ENCODE measurements around the gene TTC39C.
A peak's percentile ranks its signal among the peaks of the same experiment; 100 is the strongest.

Gene TTC39C

GRCh38 chr18:24014062-24014985 lies at the start of gene TTC39C:
Gene TTC39C (plus strand): TSS chr18:24014754. CDS start chr18:24014872, 118 bp downstream.
- DNase-seq (ENCODE audit: low read depth), result peak; percentile 80

- no peak for DNase-seq (ENCODE audit: low read depth)
These were observed 47.6 kb upstream of the TTC39C start for GRCh38 chr18:23966909-23967308.

- no peak for DNase-seq (ENCODE audit: low read depth)
These were observed 47.0 kb upstream of the TTC39C start for GRCh38 chr18:23967321-23968089.

- DNase-seq (ENCODE audit: low read depth), result no peak
These were observed 45.6 kb upstream of the TTC39C start for GRCh38 chr18:23968638-23969604.

DNA sequence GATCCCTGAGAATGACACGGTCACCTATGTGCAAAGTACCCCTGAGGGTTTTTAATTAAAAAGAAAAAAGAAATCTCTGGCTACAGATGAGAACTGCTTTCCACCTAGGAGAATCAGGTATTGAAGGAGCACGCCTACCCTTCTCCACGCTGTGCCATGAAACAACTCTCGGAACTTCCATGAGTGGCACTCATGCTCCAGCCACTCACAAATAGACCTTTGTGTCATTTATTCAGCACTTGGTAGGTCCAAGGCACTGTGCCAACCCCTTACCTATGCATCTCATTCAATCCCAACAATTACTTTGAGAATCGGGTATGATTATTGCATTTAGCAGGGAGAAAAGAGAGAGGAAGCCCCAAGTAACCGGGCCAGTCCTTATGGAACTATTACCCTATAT lies 44.9 kb upstream of the TTC39C start:
- no peak for DNase-seq (ENCODE audit: low read depth)

GRCh38 chr18:23970161-23971096 lies 44.1 kb upstream of the TTC39C start:
- peak; percentile 68 for DNase-seq (ENCODE audit: low read depth)

DNA sequence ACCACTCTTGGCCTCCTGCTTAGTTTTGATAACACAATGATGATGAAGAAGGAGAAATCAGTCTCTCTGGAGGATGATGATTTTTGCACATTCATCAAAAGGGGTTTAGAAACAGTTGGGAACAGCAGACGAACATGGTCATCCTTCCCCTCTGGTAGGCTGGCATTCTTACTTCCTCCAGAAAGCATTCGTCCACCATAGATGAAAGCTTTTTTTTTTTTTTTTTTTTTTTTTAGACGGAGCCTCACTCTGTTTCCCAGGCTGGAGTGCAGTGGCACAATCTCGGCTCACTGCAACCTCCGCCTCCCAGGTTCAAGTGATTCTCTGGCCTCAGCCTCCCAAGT lies 43.5 kb upstream of the TTC39C start:
- no peak for DNase-seq (ENCODE audit: low read depth)

DNA sequence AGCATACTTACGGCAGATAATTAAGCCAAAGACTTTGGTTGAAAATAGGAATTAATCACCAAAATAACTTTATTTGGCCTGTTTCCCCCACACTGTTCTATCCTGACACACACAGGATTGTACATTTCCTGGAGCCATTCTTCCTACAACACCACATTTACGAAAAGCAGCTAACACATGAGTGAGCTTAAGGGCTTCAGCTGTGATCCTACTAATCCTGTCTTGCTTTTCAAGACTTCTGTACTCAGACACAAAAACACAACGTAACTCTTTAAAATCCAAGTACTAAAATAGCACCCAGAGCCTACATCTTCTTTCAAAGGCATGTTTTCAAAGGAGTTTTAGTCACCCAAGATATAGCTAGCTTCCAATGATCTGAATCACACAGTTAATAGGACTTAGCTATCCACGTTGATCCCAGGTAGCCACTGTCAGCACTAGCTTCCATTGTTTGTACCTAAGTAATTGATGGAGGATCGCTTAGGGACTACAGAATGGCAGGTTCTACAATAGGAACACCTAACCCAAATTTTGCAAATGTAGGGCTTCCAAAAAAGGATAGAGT lies 42.8 kb upstream of the TTC39C start:
- no peak for DNase-seq (ENCODE audit: low read depth)

GRCh38 chr18:23972453-23972852 lies 42.1 kb upstream of the TTC39C start:
- peak; percentile 52 for DNase-seq (ENCODE audit: low read depth)

GRCh38 chr18:23977103-23977502 lies 37.5 kb upstream of the TTC39C start:
- DNase-seq (ENCODE audit: low read depth), result no peak

- no peak for DNase-seq (ENCODE audit: low read depth)
These were observed 36.7 kb upstream of the TTC39C start for GRCh38 chr18:23977719-23978483.

DNA sequence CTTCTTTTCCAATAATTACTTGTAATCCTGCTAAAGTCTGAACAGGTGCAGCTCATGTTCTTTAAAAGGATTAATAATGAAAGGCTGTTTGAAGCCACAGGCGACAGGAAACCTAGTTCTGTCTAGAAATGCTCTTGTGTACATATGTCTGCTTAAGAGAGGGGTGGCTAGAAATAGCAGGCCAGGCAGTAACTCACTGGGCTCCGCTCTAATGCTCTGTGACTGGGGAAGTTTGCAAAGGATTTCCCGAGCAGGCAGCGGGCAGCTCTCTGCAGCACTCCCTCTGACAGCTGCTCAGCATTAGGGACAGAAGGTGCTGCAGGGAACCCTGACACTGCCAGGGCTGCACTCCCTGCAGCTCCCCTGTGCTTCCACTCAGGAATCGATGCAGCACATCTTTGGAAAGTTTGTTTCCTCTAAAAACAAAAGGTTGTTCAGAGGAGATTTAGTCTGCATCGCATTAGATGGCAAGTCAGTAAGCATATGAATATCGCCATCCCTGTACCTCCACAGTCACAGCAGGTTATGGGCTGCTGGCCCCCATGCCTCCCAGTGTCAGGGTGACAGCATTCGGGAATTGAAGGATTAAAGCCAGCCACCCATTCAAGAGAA lies 33.1 kb upstream of the TTC39C start:
- DNase-seq (ENCODE audit: low read depth), result no peak

GRCh38 chr18:23982155-23983079 lies 32.1 kb upstream of the TTC39C start:
- no peak for DNase-seq (ENCODE audit: low read depth)

DNA sequence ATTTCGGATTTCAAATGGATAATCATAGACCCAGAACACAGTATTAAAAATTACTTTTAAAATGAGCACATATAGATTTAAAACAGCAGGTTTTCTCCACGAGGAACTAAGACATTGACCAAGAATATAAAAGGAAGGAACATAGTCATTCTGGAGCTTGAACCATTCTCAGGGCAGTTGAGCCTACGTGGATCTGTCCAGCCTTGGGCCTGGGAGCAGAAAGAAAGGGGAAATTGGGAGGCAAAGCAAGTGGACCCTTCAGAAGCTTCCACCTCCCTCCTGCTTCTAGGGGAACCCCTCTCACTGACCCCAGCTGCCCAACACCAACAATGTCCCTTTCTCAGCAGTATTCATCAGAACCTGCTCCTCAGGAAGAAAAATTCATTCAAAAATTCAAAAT lies 31.4 kb upstream of the TTC39C start:
- no peak for DNase-seq (ENCODE audit: low read depth)

GRCh38 chr18:23986600-23987359 lies 27.8 kb upstream of the TTC39C start:
- no peak for DNase-seq (ENCODE audit: low read depth)

DNA sequence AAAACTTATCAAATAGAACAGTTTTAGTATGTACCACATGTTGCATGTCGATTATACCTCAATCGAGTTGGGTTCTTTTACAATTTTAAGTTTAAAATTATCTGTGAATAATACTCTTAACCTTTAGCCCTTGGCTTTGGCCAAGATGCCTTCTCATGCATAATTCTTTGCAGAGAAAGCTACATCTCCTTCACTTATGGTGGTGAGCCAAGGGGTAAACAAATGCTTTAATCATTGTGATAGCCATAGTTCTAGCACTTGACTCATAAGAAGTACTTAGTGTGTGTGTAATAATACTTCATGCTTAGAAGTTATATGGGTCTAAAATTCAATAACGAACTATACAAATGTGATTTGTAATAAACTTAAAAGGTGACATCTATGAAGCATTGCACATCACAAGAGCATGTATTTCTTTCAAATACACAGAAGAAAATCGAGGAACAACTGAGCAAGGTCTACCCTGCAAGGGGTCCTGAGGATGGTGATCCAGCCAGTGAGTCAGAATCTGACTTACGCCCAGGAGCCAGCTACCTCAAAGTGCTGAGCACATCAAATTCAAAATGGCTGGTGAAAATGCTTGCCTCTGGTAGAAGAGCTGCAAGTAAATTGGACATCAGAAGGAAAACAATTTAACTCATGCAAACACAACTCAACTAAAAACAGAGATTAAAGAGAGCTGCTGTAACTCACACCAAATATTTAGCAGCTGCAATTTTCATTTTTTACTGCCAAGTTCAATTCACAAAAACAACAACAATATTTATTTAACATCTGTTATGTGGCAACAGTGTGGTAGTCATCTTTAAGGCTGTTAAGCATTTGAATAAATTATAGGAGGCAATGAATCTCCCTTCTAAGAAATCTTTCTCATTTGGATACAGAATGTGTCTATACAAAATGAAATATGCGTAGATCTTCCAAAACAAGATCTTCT lies 23.8 kb upstream of the TTC39C start:
- no peak for DNase-seq (ENCODE audit: low read depth)

Measured in T-helper 22 cell (primary cell).